SH-SY5Y (cell line): ENCODE measurements around the gene FAIM2.

Experiments
- GATA2 ChIP-seq: IDR thresholded peaks from 2 replicates; pipeline ENCODE4 v1.6.1; 2011; ENCODE audit warnings: mild to moderate bottlenecking, low read depth, low read length
- GATA3 ChIP-seq: IDR thresholded peaks from 2 replicates; pipeline ENCODE4 v1.6.1; 2011; ENCODE audit warnings: low read depth, mild to moderate bottlenecking, low read length, moderate library complexity

FAIM2 gene

GRCh38 chr12:49917166-49917787 lies 13.6 kb upstream of the FAIM2 start:
- TF ChIP-seq GATA2 (no peak), GATA3 (no peak)

DNA sequence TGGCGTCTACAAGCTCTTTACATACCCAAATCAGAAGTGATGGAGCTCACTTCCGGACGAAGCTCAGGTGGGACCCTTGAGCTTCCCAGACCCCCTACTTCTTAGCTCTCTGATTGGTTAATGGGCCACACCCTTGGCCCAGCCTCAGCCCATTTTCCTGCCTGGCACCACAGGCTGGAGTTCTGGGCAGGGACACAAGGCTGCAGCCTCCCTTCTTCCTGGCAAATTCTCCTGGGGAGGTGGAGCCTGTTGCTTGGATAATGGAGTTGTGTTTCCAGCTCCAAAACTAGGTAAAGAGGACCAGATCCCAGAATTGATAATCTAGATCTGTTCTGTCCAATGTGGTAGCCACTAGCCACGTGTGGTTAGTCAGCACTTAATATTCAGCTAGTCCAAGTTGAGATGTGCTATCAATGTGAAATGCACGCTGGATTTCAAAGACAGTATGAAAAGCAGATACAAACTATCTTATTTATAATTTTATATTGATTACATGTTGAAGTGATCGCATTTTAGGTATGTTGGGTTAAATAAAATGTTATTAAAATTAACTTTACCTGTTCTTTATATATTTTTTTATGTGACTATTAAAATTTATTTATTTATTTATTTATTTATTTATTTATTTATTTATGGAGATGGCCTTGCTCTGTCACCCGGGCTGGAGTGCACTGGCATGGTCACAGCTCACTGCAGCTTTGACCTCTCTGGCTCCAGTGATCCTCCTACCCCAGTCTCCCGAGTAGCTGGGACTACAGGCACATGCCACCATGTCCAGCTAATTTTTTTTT lies 12.6 kb upstream of the FAIM2 start:
- no peak for TF ChIP-seq GATA3
- no peak for TF ChIP-seq GATA2

DNA sequence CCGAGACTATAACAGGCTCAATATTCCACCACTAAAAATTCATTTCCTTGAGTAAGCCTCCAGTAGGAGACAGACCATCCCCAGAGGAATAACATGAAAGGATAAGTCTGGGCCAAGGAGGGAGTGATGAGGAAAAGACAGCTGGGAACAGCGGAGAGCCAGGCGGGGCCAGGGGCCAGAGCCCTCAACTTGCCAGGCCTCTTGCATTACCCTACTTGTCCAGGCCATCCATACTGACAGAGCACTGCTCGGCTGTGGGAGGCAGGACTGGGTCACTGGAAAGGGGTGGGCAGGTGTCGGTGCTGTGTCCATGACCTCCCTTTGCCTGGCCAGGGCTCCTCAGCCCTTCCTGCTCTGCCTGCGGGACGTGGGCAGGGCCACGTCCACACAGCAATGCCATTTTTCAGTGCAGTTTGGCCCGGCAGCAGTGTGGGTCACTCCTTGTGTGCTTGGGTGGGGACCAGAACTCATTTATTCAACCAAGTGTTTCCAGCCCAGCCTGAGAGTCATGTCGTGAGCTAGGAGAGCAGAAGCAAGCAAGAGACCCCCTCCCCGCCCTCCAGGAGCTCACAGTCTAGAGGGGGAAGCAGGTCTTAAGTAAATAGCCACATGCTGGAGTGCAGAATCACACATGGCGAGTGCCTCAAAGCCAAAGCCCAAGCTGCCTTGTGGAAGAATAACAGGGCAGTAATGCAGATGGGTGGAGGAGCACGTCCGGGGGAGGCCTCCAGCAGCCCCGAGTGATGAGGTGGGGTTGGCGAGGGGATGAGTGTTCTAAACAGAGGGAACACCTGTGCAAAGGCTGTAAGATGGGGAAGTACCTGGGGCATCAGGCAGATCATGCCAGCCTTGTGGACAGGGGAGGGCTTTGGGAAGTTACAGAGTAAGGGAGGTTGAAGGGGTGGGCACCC lies 8.9 kb upstream of the FAIM2 start:
- TF ChIP-seq GATA3, result no peak
- no peak for TF ChIP-seq GATA2

GRCh38 chr12:49911213-49911605 lies 7.5 kb upstream of the FAIM2 start:
- no peak for TF ChIP-seq GATA2
- TF ChIP-seq GATA3, result no peak

GRCh38 chr12:49910331-49911212 lies 6.9 kb upstream of the FAIM2 start:
- TF ChIP-seq GATA3, result no peak
- TF ChIP-seq GATA2, result no peak

- no peak for TF ChIP-seq GATA2
- TF ChIP-seq GATA3, result no peak
Measured at GRCh38 chr12:49909826-49910225, 6.1 kb upstream of the FAIM2 start.

- TF ChIP-seq GATA3 (no peak), GATA2 (no peak)
Measured at GRCh38 chr12:49909356-49909755, 5.7 kb upstream of the FAIM2 start.

DNA sequence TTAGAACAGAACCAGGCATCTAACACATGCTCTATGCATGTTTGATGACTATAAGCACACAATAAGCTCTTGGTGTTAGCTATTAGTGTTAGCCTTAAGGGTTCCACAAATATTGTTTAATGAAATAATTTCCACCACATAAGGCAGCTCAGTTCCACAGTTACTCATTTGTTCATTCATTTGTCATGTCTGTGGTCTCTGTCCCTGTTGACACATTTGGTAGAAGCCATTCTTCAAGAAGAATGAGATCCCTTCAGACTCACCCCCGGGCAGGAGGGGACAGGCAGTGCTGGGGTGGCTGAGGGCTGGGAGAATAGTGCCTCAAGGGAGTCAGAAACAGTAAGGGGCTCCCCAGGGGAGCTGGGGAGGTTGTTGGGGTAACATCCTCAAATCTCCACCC lies 3.7 kb upstream of the FAIM2 start:
- TF ChIP-seq GATA2 (no peak), GATA3 (no peak)

GRCh38 chr12:49905718-49906314 lies 2.1 kb upstream of the FAIM2 start:
- TF ChIP-seq GATA3, result no peak
- TF ChIP-seq GATA2, result no peak

DNA sequence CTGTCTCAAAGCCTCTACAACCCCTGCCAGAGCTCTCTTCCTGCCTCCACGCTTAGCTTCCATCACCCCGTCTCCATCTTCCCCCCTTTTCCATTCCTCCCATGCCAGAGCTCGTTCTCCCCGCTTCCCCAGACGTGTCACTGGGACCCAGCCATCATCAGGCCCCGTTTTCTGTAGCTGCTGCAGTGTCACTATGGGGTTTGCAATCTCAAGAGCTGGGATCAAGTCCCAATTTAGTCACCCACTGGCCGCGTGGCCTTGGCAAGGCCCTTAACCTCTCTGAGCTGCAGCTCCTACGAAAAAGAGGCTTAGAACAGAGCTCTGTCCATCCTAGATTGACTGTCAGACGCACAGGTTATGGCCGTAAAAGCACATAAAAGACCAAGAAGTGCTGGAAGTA lies 901 bp upstream of the FAIM2 start:
- TF ChIP-seq GATA2 (no peak), GATA3 (no peak)

DNA sequence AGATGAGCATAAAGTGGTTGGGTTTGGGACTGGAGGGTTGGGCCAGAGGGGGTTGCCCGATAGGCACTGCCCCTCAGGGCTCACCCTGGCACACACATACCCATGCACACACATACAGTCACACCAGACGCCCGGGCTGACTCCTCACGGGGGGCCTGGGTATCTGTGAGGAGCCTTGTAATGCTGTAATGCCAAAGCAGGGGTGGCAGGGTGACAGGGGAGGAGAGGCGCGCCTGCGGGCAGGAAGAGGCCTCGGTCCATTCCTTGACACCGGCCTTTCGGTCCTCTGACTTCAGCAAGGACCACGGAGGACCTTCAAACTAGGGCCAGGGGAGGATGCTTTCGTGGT lies 375 bp downstream of the FAIM2 start:
- TF ChIP-seq GATA2 (no peak), GATA3 (no peak)

DNA sequence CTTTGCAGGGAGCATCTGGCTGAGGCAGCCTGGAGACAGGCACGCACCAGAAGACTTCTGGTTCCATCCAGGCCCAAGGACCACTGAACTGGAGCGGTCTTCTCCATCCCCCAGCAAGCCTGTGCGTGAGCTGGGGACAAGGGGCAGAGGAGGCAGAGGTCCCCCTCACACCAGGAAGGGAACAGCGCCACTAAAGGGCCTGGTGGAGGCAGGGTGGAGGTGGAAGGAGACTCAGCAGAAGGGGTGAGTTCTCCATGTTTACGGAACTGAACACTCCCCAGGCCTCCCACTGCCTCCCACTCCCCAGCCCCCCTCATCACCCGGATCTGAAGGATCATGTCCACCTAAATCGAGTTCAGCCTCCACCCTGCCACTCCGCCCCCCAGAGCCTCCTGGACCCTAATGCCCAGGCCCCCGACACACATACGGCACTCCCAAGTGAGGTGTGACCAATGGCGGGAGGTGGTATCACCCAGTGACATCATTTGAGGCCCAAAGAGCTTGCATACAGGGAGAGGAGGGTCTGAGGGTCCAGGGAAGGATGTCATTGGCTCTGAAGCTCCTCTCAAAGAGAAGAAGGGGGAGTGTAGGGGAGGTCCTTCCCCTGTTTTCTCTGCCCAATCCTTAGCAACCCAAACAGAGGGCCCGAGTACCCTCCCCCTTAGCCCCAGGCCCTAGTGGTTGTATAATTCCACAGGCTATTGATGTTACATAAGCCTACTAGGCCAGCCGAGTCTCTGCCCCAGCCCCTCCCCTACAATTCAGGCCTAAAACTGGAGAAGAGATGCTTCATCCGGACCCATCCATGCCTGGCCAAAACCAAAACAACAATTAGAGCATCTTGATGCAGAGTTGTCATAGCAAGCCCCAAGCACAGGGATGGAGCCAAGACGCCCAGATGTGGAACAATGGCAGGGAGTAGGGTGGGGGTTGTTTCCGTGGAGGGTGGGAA lies 1.0 kb downstream of the FAIM2 start:
- no peak for TF ChIP-seq GATA3
- no peak for TF ChIP-seq GATA2
